ENCODE results near the gene CRY2.

The CRY2 gene

DNA sequence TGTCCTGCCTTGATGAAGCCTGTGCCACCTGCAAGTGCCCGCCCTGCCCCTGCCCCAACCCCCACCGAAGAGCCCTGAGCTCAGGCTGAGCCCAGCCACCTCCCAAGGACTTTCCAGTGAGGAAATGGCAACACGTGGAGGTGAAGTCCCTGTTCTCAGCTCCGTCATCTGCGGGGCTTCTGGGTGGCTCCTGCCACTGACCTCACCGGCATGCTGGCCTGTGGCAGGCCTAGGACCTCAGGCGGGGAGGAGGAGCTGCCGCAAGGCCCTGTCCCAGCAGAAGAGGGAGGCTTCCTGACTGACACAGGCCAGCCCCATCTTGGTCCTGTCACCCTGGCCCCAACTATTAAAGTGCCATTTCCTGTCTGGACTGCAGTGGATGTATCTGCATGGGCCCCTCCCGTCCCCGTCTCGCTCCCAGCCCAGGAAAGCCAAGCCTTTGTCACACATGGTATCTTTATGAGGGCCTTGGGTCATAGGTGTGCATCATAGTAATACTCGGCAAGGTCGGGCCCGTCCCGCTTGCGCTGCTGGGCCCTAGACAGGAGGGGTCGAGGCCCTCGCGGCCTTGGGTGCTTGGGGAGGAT, 58.9 kb downstream of the CRY2 start:
- Histone ChIP-seq H3K4me1 (ENCODE audit: control insufficient read depth, low read depth, low read length) (no peaks in the 10 kb centered on the region), H3K9me3 (ENCODE audit: control insufficient read depth, low read depth, low read length) (no peaks in the 10 kb centered on the region), H3K9ac (ENCODE audit: low read length) (no peak overlapping the region), H3K36me3 (ENCODE audit: control insufficient read depth, low read depth, low read length) (peaks cover 26% of the 10 kb centered on the region), H3K4me3 (ENCODE audit: low read length) (no peak overlapping the region), H3K27ac (ENCODE audit: low read length) (no peak overlapping the region), H3K27me3 (ENCODE audit: control insufficient read depth, insufficient read depth, low read length) (no peaks in the 10 kb centered on the region)

DNA sequence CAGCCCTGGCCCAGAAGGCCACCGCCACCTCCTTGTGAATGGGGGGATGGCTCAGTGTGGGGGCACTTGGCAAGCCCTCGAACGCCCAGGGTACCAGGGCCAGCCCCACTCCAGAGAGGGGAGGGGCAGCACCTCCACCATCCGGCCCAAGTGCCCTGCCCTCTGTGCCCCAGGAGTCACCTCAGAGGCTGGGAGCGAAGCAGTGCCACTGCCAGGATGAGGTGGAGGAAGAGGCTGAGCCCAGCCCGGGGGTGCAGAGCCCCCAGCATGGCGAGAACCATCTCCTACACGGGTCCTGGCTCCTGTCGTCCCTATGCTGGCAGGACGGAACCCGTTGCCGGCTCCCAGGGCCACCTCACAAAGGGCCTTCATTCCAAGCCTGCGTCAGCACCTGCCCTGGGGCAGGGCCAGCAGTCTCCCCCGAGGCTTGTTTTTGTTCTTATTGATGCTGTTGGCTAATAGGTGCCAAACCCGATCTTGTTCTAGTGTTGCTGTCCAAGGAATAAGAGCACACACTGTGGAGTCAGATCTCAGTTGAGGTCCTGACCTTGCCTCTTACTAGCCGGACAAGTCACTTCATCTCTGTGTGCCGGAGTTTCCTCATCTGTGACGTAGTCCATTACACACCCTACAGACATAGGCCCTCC, 59.8 kb downstream of the CRY2 start, which contains the start of gene FREY1:
Gene FREY1, minus strand, starts transcription at position 307 of the 647 bp plus-strand sequence. Its CDS starts 26 bp downstream, at position 281.
- peaks cover 29% of the 10 kb centered on the region for H3K36me3 ChIP-seq (ENCODE audit: control insufficient read depth, low read depth, low read length)
- H3K4me3 ChIP-seq (ENCODE audit: low read length) = no peak within 1 kb of the TSS
- H3K27me3 ChIP-seq (ENCODE audit: control insufficient read depth, insufficient read depth, low read length) = no peaks in the 10 kb centered on the region
- no peak within 1 kb of the TSS for H3K9ac ChIP-seq (ENCODE audit: low read length)
- no peaks in the 10 kb centered on the region for H3K9me3 ChIP-seq (ENCODE audit: control insufficient read depth, low read depth, low read length)
- H3K4me1 ChIP-seq (ENCODE audit: control insufficient read depth, low read depth, low read length) = no peaks in the 10 kb centered on the region
- no peak within 1 kb of the TSS for H3K27ac ChIP-seq (ENCODE audit: low read length)

DNA sequence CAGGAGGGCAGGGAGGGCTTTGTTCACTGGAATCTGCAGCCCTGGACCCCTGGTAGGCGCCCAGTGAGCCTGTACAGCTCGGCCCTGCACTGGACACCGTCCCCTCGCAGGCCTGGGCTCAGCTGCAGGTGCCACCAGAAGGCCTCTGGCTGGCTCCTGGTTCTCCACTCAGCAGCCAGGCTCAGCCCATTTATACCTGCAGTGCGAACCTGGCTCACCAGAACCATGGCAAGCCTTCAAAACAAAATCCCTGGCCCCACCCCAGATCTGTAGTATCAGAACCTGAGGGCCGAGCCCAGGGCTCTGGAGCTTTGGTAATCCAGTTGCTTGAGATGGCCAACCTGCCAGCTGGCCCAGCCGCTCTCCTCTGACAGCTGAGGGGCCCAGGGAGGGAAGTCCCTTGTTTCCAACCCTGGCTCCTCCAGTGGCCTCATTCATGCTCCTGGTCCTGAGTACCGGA, 60.7 kb downstream of the CRY2 start:
- Histone ChIP-seq H3K36me3 (ENCODE audit: control insufficient read depth, low read depth, low read length) (peaks cover 29% of the 10 kb centered on the region), H3K27me3 (ENCODE audit: control insufficient read depth, insufficient read depth, low read length) (no peaks in the 10 kb centered on the region), H3K9me3 (ENCODE audit: control insufficient read depth, low read depth, low read length) (no peaks in the 10 kb centered on the region), H3K27ac (ENCODE audit: low read length) (no peak overlapping the region), H3K9ac (ENCODE audit: low read length) (no peak overlapping the region), H3K4me3 (ENCODE audit: low read length) (no peak overlapping the region), H3K4me1 (ENCODE audit: control insufficient read depth, low read depth, low read length) (no peaks in the 10 kb centered on the region)

DNA sequence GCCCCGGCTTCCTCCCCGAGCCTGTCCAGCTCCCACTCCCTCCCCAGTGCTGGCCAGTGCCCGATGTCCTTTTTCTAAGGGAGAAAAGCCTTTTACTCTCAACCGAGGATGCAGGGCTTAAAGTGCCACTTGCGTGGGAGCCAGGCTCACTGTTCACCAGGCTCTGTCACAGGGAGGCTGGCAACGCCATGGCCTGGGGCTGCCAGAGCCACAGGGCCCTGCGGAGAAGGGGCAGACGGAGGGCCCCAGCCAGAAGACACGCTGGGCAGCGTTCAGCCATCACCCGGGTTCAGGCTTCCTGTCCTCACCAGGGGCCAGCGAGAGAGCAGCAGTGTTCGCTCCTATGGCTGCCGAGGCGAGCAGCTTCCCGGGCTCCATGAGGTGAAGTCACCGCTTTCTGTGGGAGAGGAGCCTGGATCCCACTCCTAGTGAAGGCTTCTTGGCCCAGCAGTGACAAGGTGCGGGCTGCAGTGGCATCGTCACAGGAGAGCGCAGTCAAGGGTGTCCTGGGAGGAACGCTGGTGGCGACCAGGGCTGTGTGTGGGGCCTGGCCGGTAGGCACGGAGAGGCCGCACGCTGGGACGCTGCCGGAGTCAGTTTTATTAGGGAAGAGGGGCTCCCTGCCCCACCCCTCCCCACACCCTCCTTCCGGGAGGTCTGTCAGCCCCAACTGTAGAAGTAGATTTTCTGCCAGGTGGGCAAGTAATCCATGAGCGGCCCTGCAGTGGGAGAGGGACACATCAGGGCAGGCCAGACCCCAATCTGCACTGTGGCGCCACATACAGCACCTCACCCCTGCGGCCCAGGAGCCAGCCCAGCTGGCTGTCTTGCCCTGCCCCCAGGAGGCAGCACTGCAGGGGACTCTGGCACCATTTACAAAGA, 62.6 kb downstream of the CRY2 start:
- H3K27ac ChIP-seq (ENCODE audit: low read length) = no peak overlapping the region
- no peaks in the 10 kb centered on the region for H3K9me3 ChIP-seq (ENCODE audit: control insufficient read depth, low read depth, low read length)
- H3K4me3 ChIP-seq (ENCODE audit: low read length) = no peak overlapping the region
- H3K36me3 ChIP-seq (ENCODE audit: control insufficient read depth, low read depth, low read length) = peaks cover 16% of the 10 kb centered on the region
- H3K4me1 ChIP-seq (ENCODE audit: control insufficient read depth, low read depth, low read length) = no peaks in the 10 kb centered on the region
- no peaks in the 10 kb centered on the region for H3K27me3 ChIP-seq (ENCODE audit: control insufficient read depth, insufficient read depth, low read length)
- H3K9ac ChIP-seq (ENCODE audit: low read length) = no peak overlapping the region

DNA sequence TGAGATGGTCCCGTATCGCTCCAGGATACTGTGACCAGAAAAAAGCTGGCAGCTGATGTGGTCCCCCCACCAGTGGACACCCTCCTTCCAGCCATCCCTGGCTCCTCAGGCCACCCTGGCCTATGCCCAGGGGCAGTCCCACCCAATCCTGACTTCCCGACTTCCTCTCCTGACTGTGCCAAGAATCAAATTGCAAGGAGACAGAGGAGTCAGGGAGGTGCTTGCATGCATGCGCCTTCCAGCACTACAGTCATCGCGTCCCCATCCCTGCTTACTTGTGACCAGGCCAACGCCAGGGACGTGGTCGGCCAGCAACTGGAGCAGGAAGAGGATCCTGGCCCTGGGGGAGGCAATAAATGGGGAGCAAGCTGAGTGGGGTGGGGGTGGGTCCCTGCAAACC, 63.3 kb downstream of the CRY2 start:
- H3K36me3 ChIP-seq (ENCODE audit: control insufficient read depth, low read depth, low read length) = peaks cover 17% of the 10 kb centered on the region
- H3K27ac ChIP-seq (ENCODE audit: low read length) = no peak overlapping the region

DNA sequence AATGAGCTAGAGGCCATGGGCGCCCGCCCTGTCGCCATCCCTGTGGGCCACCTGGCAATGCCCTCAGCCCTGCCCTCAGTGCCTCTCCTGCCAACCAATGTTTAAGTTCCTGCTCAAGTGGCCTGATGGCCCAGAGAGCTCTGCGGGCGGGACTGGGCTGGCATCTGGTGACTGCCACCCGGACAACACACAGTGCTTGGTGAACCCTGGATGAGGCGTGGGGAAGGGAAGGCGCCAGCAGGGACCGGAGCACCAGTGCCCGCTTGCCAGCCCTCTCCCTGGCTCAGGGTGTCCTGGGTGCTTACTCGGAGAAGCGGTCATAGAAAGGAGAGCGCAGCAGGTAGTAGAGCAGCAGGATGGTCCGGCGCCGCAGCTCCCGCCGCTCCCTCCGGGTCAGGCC, 66.2 kb downstream of the CRY2 start:
- no peaks in the 10 kb centered on the region for H3K27me3 ChIP-seq (ENCODE audit: control insufficient read depth, insufficient read depth, low read length)
- no peak overlapping the region for H3K27ac ChIP-seq (ENCODE audit: low read length)
- H3K4me3 ChIP-seq (ENCODE audit: low read length) = no peak overlapping the region
- no peaks in the 10 kb centered on the region for H3K9me3 ChIP-seq (ENCODE audit: control insufficient read depth, low read depth, low read length)
- H3K4me1 ChIP-seq (ENCODE audit: control insufficient read depth, low read depth, low read length) = peaks cover 5% of the 10 kb centered on the region
- peaks cover 21% of the 10 kb centered on the region for H3K36me3 ChIP-seq (ENCODE audit: control insufficient read depth, low read depth, low read length)
- H3K9ac ChIP-seq (ENCODE audit: low read length) = no peak overlapping the region

More for the DNA sequence above, 63.3 kb downstream of the CRY2 start:
- no peaks in the 10 kb centered on the region for H3K9me3 ChIP-seq (ENCODE audit: control insufficient read depth, low read depth, low read length)
- no peaks in the 10 kb centered on the region for H3K4me1 ChIP-seq (ENCODE audit: control insufficient read depth, low read depth, low read length)
- H3K4me3 ChIP-seq (ENCODE audit: low read length) = no peak overlapping the region
- H3K9ac ChIP-seq (ENCODE audit: low read length) = no peak overlapping the region
- no peaks in the 10 kb centered on the region for H3K27me3 ChIP-seq (ENCODE audit: control insufficient read depth, insufficient read depth, low read length)

DNA sequence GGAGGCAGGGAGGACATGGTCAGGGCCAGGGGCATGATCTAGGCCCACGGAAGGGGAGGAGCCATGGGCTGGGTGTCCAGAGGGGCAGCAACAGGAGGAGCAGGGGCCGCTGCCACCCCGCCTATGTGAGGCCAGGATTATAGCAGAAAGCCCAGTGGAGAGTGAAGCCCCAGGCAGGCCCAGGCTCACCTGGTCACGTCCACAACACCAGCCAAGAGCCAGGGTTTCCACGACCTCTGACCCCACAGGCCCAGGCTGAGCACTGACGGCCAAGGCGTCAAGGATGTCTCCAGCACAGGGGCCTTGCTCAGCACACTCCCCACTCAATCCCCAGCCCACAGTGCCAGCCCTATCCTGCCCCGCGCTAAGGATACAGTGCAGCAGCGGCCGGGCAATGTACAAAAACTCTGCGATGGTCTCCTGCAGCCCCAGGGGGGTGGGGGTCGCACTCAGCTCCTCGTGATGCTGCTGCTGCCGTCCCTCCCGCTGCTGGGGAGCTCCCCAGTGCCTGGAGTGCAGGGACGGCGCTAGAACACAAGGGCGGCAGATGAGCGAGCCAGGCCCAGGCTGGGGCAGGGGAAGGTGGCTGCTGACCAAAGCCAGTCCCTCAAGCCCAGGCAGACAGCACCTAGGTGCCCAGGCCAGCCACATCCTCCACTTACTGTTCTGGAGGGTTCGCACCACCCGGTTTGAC, 66.8 kb downstream of the CRY2 start:
- H3K36me3 ChIP-seq (ENCODE audit: control insufficient read depth, low read depth, low read length) = peaks cover 21% of the 10 kb centered on the region
- H3K27ac ChIP-seq (ENCODE audit: low read length) = no peak overlapping the region
- no peaks in the 10 kb centered on the region for H3K9me3 ChIP-seq (ENCODE audit: control insufficient read depth, low read depth, low read length)
- no peak overlapping the region for H3K4me3 ChIP-seq (ENCODE audit: low read length)
- H3K27me3 ChIP-seq (ENCODE audit: control insufficient read depth, insufficient read depth, low read length) = no peaks in the 10 kb centered on the region
- H3K4me1 ChIP-seq (ENCODE audit: control insufficient read depth, low read depth, low read length) = peaks cover 6% of the 10 kb centered on the region
- H3K9ac ChIP-seq (ENCODE audit: low read length) = no peak overlapping the region

DNA sequence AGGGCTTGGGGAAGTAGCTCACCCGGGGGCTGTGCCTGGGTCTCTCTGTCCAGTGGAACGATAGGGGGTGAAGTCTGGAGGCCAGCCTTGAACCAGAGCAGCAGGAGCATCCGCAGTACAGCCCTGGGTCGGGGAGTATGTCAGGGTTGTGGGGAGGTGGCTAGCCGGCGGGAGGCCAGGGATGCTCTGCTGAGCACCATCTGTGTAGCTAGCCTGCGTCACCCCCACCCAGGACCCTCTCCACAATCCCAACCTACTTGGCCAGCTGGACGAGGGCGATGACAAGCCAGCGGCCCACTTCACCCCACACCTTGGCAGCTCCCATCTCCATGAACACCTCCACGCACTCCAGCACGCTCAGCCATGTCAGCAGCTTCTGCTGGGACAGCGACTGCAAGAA, 68.2 kb downstream of the CRY2 start:
- H3K27ac ChIP-seq (ENCODE audit: low read length) = no peak overlapping the region
- peaks cover 21% of the 10 kb centered on the region for H3K36me3 ChIP-seq (ENCODE audit: control insufficient read depth, low read depth, low read length)
- H3K4me3 ChIP-seq (ENCODE audit: low read length) = no peak overlapping the region
- no peaks in the 10 kb centered on the region for H3K27me3 ChIP-seq (ENCODE audit: control insufficient read depth, insufficient read depth, low read length)
- H3K9me3 ChIP-seq (ENCODE audit: control insufficient read depth, low read depth, low read length) = no peaks in the 10 kb centered on the region
- H3K4me1 ChIP-seq (ENCODE audit: control insufficient read depth, low read depth, low read length) = peaks cover 16% of the 10 kb centered on the region
- H3K9ac ChIP-seq (ENCODE audit: low read length) = no peak overlapping the region

DNA sequence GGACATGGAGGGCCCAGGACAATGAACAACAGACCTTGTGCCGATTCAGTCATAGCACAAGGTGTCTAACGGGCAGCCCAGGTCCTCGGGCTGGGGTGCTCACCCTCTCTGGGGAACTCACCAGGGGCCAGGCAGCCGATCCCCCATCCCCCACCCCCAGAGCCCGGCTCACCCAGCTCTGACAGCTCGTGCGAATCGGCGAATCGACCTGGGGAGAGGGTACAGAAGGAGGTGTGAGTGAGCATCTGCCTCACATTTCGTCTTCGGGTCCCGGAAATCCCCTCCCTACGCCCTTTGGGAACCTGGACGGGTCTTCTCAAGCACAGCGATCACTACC, 70.0 kb downstream of the CRY2 start:
- Histone ChIP-seq H3K9ac (ENCODE audit: low read length) (peak overlapping the region; percentile 71), H3K36me3 (ENCODE audit: control insufficient read depth, low read depth, low read length) (peaks cover 16% of the 10 kb centered on the region), H3K9me3 (ENCODE audit: control insufficient read depth, low read depth, low read length) (no peaks in the 10 kb centered on the region), H3K4me3 (ENCODE audit: low read length) (peak overlapping the region; percentile 96), H3K27ac (ENCODE audit: low read length) (no peak overlapping the region), H3K4me1 (ENCODE audit: control insufficient read depth, low read depth, low read length) (peaks cover 26% of the 10 kb centered on the region), H3K27me3 (ENCODE audit: control insufficient read depth, insufficient read depth, low read length) (peaks cover 10% of the 10 kb centered on the region)

DNA sequence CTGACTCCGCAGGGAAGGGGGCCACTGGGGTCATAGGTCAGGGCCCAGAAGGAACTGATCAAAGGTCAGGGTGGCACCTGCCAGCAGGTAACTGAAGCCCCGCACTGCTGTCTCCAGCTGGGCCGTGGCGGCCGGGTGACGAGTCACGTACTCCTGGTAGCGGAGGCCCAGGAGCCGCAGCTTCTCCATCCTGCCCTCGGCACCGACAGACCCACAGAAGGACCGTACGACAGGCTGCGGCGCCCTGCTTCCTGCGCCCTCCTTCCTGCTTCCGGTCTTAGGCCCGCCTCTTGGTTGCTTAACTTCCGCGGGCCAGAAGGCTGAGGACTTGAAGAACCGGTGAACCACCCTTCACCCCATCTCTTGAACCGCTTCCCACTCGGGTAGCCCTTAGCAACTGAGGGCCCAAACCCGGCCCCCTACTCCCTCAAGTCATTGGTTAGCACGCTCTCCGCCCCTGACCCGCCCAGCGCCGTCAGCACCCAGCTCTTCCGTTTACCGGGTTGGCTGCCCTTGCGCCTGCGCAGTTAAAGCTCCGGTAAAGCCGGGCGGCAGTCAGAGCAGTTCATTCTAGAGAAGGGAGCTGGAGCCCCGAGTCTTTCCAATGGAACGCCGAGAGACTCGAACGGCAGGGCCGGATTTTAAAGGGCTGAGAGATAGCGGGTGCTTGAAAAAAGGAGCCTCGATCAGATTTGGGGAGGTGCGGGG, 70.5 kb downstream of the CRY2 start, which contains the start of gene PEX16:
Gene PEX16, minus strand, starts transcription at position 255 of the 708 bp plus-strand sequence. Its CDS starts 66 bp downstream, at position 189.
- H3K9ac ChIP-seq (ENCODE audit: low read length) = peak within 1 kb of the TSS; percentile 71
- no peaks in the 10 kb centered on the region for H3K9me3 ChIP-seq (ENCODE audit: control insufficient read depth, low read depth, low read length)
- peak within 1 kb of the TSS; percentile 96 for H3K4me3 ChIP-seq (ENCODE audit: low read length)
- peaks cover 16% of the 10 kb centered on the region for H3K36me3 ChIP-seq (ENCODE audit: control insufficient read depth, low read depth, low read length)
- peaks cover 26% of the 10 kb centered on the region for H3K4me1 ChIP-seq (ENCODE audit: control insufficient read depth, low read depth, low read length)
- peaks cover 10% of the 10 kb centered on the region for H3K27me3 ChIP-seq (ENCODE audit: control insufficient read depth, insufficient read depth, low read length)
- H3K27ac ChIP-seq (ENCODE audit: low read length) = peak within 1 kb of the TSS; percentile 20
